Coronary artery (tissue), 2 donors: ENCODE data around the gene LPAR3.

Experiments
- DNase-seq: peaks from one replicate; pipeline ENCODE4 v3.0.0-alpha.2; 2017; ENCODE audit warnings: low spot score
- H3K27ac ChIP-seq, 2 donors: fragments of 200-600 bp; sonication (generic); one replicate each; pipeline ENCODE4 v1.5.1; 2016 to 2019
- H3K4me3 ChIP-seq: fragments of 200-600 bp; sonication (generic); 2 replicates; pipeline ENCODE4 v1.5.1; 2016; ENCODE audit warnings: mild to moderate bottlenecking, moderate library complexity
- CTCF ChIP-seq: fragments of 200-600 bp; sonication (generic); IDR thresholded peaks from one replicate; pipeline ENCODE4 v1.5.1; 2019; ENCODE audit warnings: antibody characterized with exemption

Gene LPAR3

GRCh38 chr1:84899969-84900368 is 7.0 kb upstream of the LPAR3 start:
- H3K27ac ChIP-seq = no peak overlapping the region
- TF ChIP-seq CTCF = no peak
- no peak overlapping the region for H3K4me3 ChIP-seq
- no peak for DNase-seq

- no peak overlapping the region for H3K27ac ChIP-seq
- no peak for TF ChIP-seq CTCF
- no peak overlapping the region for H3K4me3 ChIP-seq
- DNase-seq = no peak
These were observed 3.3 kb upstream of the LPAR3 start for GRCh38 chr1:84896279-84896678.

- no peak for DNase-seq
- H3K4me3 ChIP-seq = no peak overlapping the region
- H3K27ac ChIP-seq = no peak overlapping the region
- TF ChIP-seq CTCF = no peak
These were observed 2.4 kb downstream of the LPAR3 start for GRCh38 chr1:84890566-84890965.

- H3K27ac ChIP-seq = no peak overlapping the region
- no peak overlapping the region for H3K4me3 ChIP-seq
- TF ChIP-seq CTCF = no peak
- no peak for DNase-seq
These were observed 3.6 kb downstream of the LPAR3 start for GRCh38 chr1:84889437-84889836.

GRCh38 chr1:84888753-84889152 is 4.3 kb downstream of the LPAR3 start:
- Histone ChIP-seq H3K4me3 (no peak overlapping the region), H3K27ac (no peak overlapping the region)
- no peak for TF ChIP-seq CTCF
- DNase-seq = no peak

DNA sequence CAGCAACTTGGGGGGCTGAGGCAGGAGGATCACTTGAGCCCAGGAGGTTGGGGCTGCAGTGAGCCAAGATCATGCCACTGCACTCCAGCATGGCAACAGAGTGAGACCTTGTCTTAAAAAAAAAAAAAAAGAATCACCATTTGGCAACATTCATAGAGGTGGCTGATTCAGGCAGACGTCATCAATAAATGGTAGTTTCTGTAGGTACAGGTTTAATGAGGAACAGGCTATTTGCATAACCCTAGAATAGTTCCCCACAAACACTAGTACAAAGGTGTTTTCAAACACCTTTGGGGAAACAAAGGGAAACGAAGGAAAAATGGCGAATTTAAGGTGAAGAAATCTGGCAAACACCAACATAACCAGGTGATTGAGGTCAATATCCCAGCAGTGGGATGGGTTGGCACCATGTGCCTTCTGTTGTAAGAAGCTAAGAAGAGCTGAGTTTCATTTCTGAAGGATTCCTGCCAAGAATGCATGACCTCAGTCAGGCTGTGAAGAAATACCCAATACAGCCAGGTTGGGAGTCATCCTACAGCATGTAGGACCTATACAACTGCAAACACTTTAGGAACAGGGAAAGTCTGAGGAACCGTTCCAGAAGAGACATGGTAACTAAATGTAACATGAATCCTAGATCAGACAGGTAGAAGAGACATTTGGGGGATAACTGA is 5.6 kb downstream of the LPAR3 start:
- no peak overlapping the region for H3K4me3 ChIP-seq
- no peak for DNase-seq
- no peak for TF ChIP-seq CTCF
- H3K27ac ChIP-seq = no peak overlapping the region

DNA sequence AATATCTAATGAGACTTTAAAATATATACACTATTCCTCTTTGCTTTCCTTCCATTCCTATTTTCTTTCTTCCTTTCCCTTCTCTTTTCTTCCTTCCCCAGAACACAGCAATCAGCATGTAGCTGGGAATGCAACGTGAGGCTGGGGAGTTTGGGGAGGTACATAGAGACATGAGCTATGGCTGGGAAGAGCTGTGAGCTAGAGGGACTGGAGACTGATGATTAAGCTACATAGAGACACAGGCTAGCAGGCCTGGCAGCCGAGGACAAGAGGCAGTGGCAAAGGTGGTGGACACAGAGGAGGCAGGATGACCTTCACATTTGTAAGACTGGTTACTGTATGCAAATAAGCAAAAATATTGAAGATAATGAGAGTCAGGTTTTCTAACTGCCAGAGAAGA is 7.5 kb downstream of the LPAR3 start:
- DNase-seq = no peak
- no peak overlapping the region for H3K4me3 ChIP-seq
- H3K27ac ChIP-seq = no peak overlapping the region

More for the DNA sequence above, 7.5 kb downstream of the LPAR3 start:
- no peak for TF ChIP-seq CTCF
